DND-41 (cell line): ENCODE measurements around the gene NCOA4.

Experiments
- EZH2 ChIP-seq: IDR thresholded peaks from 3 replicates; pipeline ENCODE4 v1.6.1; 2012; ENCODE audit warnings: borderline replicate concordance, low read depth, mild to moderate bottlenecking, moderate library complexity, low read length, inconsistent platforms; ENCODE audit not compliant: severe bottlenecking
- TF ChIP-seq, protein P1 (sequence below): IDR thresholded peaks from 2 replicates; pipeline ENCODE4 v1.5.1; 2012; ENCODE audit warnings: borderline replicate concordance, low read length, moderate library complexity, mild to moderate bottlenecking; ENCODE audit not compliant: poor library complexity, severe bottlenecking; ENCODE audit errors: extremely low read depth

DNA sequence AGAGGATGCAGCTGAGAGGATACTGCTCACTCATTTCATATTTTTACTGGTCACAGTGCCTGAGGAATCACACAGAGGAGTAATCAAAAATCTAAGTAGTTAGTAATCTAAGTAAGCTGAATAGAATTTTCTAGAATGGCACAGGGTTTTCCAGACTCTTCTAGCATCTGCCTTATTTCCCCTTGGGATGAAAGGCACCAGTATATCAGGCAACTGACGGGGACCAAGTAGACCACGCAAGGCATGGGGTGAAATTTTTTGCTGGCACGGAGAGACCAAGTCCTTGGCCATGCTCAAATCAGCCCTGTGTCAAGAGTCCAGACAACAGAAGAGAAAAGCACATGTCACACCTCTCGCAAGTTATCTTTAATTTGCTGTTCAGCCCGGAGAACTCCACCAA, 14.2 kb downstream of the NCOA4 start:
- TF ChIP-seq, protein P1, sequence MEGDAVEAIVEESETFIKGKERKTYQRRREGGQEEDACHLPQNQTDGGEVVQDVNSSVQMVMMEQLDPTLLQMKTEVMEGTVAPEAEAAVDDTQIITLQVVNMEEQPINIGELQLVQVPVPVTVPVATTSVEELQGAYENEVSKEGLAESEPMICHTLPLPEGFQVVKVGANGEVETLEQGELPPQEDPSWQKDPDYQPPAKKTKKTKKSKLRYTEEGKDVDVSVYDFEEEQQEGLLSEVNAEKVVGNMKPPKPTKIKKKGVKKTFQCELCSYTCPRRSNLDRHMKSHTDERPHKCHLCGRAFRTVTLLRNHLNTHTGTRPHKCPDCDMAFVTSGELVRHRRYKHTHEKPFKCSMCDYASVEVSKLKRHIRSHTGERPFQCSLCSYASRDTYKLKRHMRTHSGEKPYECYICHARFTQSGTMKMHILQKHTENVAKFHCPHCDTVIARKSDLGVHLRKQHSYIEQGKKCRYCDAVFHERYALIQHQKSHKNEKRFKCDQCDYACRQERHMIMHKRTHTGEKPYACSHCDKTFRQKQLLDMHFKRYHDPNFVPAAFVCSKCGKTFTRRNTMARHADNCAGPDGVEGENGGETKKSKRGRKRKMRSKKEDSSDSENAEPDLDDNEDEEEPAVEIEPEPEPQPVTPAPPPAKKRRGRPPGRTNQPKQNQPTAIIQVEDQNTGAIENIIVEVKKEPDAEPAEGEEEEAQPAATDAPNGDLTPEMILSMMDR, result no peak
- no peak for TF ChIP-seq EZH2
